DMS114 treated with DMSO at 0.1 percent for 48 hours (cell line): ENCODE measurements around the gene LTV1.
"Not testable (repeated sequence)": the region's sequence is repeated elsewhere in the genome, so short reads cannot be mapped to it uniquely, and the experiment has no call there.

Experiments
- DNase-seq: peaks from one replicate; lab custom pipeline; 2025; ENCODE audit not compliant: unreplicated experiment; lab: John Stamatoyannopoulos, UW

Gene LTV1

GRCh38 chr6:143842902-143843676, at the start of gene LTV1:
LTV1 (plus strand) TSS chr6:143843338; CDS start chr6:143843478, 140 bp downstream.
- peak; percentile 79 for DNase-seq

- DNase-seq = not testable (repeated sequence)
These were observed 46.6 kb upstream of the LTV1 start for GRCh38 chr6:143796551-143796950.

GRCh38 chr6:143798487-143798886, 44.7 kb upstream of the LTV1 start:
- DNase-seq = not testable (repeated sequence)

GRCh38 chr6:143802833-143803565, 40.1 kb upstream of the LTV1 start:
- DNase-seq = no peak

- DNase-seq = no peak
These were observed 39.2 kb upstream of the LTV1 start for GRCh38 chr6:143803769-143804568.

- no peak for DNase-seq
These were observed 38.3 kb upstream of the LTV1 start for GRCh38 chr6:143804835-143805239.

GRCh38 chr6:143806282-143807102, 36.6 kb upstream of the LTV1 start:
- no peak for DNase-seq

- no peak for DNase-seq
These were observed 35.9 kb upstream of the LTV1 start for GRCh38 chr6:143807103-143807772.

- no peak for DNase-seq
These were observed 32.4 kb upstream of the LTV1 start for GRCh38 chr6:143810745-143811144.

GRCh38 chr6:143811501-143812157, 31.5 kb upstream of the LTV1 start:
- no peak for DNase-seq

GRCh38 chr6:143817621-143818020, 25.5 kb upstream of the LTV1 start:
- no peak for DNase-seq

- no peak for DNase-seq
These were observed 21.8 kb upstream of the LTV1 start for GRCh38 chr6:143821359-143821758.

GRCh38 chr6:143822584-143823024, 20.5 kb upstream of the LTV1 start:
- DNase-seq = no peak

GRCh38 chr6:143823548-143823947, 19.6 kb upstream of the LTV1 start:
- DNase-seq = no peak

- no peak for DNase-seq
These were observed 14.6 kb upstream of the LTV1 start for GRCh38 chr6:143828572-143828971.

- DNase-seq = no peak
These were observed 7.0 kb upstream of the LTV1 start for GRCh38 chr6:143836150-143836549.

GRCh38 chr6:143838395-143838794, 4.7 kb upstream of the LTV1 start:
- DNase-seq = no peak

GRCh38 chr6:143839196-143839595, 3.9 kb upstream of the LTV1 start:
- DNase-seq = no peak

GRCh38 chr6:143840595-143841265, 2.4 kb upstream of the LTV1 start:
- no peak for DNase-seq
